HTR-8/SVneo (cell line): ENCODE data around the gene GPX6.
"Not testable (repeated sequence)": the region's sequence is repeated elsewhere in the genome, so short reads cannot be mapped to it uniquely, and the experiment has no call there.

Experiments used
- DNase-seq: peaks from one replicate; pipeline ENCODE4 v3.0.0; 2011; ENCODE audit warnings: low spot score, mixed read lengths; ENCODE audit not compliant: insufficient read length
- FAIRE-seq: peaks from 2 replicates; lab custom pipeline; 2011; peaks lifted over from hg19 to GRCh38; lab: Jason Lieb, UNC

GPX6 gene, protein sequence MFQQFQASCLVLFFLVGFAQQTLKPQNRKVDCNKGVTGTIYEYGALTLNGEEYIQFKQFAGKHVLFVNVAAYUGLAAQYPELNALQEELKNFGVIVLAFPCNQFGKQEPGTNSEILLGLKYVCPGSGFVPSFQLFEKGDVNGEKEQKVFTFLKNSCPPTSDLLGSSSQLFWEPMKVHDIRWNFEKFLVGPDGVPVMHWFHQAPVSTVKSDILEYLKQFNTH

DNA sequence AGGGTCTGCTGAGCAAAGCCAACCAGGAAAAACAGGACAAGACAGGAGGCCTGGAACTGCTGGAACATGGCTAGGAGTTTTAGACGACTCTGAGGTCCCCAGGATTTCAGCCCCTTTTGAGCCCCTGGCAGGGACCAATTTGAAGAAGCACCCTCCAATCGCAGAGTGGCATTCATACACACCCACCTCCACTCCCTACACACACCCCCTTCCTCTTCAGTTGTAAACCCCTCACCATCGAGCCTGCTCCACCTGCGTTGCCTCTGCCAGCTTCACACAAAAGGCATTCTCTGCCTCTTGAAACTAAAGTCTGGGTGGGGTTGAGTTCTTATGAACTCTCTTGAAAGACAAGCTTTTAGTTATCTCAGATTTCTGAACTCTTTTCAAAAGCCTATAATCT lies at the start of gene GPX6:
TSS of gene GPX6 (minus strand) at position 118 of the 400 bp plus-strand sequence. CDS start at position 68, 50 bp downstream.
- FAIRE-seq = no peak

DNA sequence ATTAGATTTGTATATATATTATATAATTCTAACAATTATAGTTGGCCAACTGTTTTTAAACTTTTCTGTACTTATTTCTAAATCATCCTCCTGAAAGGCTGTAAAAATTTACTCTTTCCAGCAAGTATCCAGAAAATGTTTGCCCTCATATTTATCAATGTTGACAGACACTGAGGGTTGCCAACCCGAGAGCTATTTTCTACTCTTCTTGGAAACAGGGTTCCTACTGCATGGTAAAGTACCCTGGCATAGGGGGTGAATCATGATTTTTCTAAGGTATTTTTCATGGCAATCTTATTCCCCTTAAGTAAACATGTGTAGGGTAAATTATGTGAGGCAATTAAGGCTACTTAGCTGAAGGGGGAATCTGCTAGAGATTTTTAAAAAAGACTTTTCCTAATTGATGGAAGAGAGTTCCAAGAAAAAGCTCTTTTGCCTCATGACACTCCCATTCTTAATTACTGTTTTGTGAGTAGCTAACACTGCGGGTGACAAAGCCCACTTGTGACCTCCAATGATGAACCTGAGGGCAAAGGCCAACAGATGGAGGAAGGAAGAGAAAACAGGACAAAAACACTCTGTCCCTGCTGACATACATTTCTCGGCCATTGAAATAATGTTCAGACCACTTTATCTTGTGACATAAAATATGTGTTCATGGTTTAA lies 48.0 kb upstream of the GPX6 start:
- FAIRE-seq = no peak
- DNase-seq = no peak

More for the DNA sequence above, at the start of gene GPX6:
- no peak for DNase-seq

DNA sequence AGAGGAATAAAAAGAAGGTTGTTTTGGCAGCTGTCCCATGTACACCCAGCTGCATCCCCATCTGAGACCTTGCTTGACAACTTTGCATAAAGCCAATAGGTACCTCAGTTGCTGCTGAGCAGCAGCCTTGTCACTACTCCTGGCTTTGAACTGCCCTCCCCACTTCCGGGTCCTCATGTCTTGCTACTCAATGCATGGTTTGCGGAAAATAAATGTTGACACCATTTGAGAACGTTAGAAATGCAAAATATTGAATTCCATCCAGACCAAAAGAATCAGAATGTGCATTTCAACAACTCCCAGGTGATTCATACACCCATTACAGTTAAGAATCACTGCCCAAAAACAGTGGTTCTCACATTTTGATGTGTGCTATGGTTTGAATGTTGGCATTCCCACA lies 43.0 kb upstream of the GPX6 start:
- FAIRE-seq (no peak), DNase-seq (no peak)

DNA sequence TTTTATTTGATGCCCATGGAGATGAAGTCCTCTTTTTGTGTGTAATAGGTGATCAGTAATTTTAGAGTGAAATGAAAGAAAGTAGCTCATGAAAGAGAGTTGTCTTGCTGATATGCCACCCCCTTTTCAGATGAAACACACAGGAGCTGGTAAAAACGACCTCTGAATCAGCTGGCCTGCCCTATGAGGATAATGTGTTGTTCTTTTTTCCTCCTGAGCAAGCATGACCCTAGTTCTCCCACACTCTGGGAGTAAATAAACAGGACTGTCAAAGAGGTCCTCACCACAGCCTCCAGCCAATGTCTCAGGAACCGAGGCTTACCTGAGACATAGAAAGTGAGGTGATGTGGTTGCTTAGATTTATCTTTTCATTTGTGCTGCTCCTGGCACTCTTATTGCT lies 39.5 kb upstream of the GPX6 start:
- DNase-seq (no peak), FAIRE-seq (no peak)

DNA sequence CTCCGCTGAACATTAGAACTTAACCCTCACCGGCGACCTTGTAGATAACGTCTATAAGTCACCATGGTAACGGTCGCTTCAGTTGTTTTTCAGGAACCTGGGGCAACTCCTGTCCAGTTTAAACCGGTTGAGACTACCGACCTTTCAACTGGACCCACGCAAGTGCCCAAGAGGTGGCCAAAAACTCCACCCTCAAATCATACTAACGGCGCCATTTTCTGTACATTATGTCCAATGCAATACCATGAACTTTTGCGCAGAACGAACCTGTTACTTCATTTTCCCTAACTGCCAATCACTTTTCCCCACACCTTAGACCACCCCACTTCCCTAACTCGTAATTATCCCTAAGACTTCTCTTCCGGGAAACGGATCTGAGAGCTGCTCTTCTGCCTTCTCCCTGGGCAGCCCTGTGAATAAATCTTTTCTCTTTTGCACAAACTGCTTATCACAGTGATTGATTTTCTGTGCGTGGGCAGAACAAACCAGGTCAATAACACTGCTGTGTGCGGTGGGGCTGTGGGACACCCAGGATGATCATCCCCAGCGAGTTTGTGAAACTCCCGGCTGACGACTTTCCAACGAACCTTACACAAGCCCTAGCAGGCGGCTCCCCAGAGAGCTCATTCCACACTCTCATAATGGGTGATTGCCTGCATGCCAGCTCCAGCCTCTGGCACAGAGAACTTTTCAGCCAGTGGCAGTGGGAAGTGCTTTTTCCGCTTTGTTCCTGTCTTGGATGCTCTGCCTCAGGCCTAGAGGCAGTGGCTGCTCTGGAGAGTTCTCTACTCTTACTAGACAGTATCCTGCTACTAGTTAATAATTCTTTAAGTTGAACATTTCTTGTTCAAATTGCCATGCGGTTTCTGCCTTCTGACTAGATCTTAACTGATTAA lies 38.6 kb upstream of the GPX6 start:
- FAIRE-seq = no peak

DNA sequence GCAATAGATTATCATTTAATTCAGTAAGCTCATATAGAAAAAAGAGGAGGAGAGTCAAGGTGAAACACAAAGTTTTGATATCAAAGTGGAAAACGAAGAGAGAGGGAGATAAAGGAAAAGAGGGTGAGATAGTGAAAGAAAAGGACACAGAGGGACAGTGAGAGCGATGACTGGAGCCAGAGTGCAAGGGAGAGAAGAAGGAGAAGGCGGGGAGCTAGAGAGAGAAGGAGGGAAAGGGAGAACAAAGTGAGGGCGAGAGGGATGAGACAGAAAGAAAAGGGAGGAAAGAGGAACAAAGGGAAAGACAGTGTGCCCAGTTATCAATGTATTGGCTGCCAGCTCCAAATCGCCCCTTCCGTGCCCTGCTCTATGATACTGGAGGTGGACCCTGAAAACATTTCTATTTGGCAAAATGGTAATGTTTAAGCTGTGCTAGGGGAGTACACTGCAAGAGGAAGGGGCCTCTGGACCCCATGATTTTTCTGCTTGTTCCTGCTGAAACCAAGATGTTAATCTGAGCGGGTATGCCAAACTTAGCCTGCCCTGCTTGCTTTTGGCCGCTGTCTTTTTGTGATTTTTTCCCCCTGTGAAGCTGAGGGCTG lies 37.9 kb upstream of the GPX6 start:
- DNase-seq (no peak), FAIRE-seq (no peak)

More for the DNA sequence above, 38.6 kb upstream of the GPX6 start:
- no peak for DNase-seq

DNA sequence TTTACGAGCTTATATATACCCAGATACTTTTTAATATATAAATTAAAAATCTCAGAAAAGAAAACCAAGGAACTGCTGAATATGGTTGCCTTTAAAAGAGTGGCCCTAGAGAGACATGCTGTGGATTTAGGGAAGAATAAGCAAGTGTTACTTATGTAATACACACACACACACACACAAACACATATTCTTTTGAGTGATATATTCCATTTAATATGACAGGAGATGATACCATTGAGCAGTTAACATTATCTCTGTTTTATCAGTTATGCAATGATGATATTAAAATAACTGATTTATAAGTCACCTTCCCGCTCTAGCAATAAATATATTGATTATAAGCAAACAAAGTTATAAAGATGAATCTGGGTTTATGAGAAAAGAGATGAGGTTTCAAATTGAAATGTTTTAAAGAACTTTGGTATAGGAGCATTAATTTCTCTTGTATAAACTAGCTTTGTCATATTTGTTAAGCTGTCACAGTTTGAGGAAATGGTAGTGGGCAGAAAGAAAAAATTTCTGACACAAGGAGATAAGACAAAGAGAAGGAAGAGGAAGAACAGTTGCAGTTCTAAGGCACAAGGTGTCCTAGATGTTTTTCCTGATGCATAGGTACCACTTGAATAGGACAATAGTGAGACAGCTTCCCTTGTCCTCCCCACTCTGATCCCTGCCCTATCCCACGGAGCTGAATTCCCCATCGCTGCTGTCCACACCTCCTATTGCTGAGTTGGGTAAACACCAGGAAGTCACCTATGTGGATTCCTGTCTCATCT lies 36.5 kb upstream of the GPX6 start:
- DNase-seq = no peak
- no peak for FAIRE-seq

DNA sequence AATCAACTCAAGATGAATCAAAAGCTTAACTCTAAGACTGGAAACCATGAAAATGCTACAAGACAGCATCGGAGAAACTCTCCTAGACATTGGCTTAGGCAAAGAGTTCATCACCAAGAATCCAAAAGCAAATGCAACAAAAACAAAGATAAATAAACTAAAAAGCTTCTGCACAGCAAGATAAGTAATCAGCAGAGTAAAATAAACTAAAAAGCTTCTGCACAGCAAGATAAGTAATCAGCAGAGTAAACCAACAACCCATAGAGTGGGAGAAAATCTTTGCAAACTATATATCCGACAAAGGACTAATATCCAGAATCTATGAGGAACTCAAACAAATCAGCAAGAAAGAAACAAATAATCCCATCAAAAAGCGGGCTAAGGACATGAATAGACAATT lies 31.4 kb upstream of the GPX6 start:
- not testable (repeated sequence) for FAIRE-seq

DNA sequence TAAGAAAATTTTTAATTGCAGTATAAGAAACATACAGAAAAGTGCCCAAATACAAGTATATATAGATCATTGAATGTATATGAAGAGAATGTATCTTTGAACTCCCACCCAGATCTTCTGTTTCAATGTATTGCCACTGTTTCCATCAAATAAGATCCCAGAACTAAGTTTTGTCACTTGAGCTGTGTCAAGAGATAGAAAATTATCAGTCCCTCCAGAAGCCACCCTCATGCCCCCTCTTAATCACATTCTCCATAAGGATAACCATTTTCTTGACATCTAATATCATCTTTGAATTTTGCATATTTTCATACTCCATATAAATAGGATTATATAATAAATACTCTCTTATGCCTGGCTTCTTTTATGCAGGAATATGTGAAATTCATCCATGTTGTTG lies 30.4 kb upstream of the GPX6 start:
- FAIRE-seq = no peak

More for the DNA sequence above, 31.4 kb upstream of the GPX6 start:
- DNase-seq = not testable (repeated sequence)

DNA sequence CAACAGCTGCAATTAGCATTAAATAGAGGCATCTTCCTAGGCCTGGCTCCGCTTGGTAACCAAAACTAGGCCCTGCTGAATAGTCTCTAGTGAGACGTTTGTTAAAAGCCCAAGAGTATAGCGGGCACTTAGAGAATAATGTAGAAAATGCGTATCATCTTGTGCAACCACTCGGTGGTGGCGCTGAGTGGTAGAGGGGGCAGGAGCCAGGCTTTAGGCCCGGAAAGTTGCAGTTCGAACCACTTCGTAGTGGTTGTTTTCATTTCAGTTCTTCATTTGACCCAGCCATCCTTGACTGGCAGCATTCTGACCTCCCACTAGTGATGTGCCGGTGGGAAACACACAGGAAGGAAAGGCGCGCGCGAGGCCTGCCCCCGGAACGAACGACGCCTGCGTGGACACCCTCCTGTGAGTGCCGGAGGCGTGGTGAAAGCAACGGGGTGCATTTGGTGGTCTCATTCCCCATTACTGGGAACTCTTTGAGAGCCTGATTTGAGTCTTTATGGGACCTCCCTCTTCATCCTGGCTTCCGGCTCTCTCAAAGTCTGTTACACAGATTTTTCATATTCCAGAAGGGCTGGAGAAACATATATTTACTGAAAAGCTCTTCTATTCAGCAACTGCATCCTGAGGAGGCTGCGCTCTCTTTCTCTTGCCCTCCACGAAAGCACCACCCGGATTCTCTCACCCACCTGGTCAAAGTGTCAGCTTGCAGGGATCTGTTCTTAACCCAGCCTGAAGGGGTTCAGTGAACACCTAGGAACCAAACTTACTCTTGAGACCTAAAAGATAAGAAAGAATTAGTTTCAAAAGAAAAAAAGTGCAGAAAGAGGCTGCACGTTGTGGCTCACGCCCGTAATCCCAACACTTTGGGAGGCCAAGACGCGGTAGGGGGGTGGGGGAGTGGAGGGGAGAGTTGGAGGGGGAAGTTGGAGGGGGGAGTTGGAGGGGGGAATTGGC lies 28.3 kb upstream of the GPX6 start:
- DNase-seq (no peak), FAIRE-seq (no peak)

More for the DNA sequence above, 30.4 kb upstream of the GPX6 start:
- DNase-seq = no peak

DNA sequence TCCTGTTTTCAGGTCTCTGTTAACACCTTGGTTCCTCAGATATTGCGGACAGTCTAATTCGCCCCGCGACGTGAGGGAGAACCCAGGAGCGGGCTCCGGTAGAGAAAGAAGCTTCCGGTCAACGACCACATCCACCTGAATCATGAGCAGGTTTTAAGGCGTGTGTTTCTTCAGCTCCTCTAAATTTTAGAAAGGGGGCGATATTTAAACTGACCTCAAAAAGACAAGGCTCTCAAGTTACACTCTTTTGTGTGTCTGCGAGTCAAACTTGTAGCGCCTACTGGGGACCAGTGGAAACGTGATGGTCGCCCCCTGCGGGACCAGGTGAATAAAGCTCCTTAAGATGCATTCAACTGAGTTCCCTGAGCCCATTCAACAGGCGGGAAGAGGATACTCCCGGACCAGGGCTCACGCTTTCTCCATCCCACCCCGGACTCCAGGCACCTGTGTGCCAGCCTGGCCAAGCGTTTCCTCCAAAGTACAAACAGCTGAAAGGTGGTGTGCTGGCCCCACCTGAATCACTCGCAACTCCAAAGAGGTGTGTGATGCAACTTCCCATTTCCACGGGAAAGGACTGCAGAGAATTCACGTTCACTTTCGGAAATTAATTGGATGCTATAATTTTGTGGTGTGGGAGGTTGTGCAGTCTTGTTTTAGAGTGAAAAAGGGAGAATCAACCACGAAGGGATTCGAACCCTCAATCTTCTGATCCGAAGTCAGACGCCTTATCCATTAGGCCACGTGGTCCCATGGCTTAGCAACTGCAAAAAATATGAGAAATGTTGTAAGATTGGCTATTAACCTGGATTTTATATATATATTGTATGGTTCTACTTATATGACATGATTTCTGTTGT lies 27.1 kb upstream of the GPX6 start:
- DNase-seq = peak; percentile 80
- FAIRE-seq = no peak

DNA sequence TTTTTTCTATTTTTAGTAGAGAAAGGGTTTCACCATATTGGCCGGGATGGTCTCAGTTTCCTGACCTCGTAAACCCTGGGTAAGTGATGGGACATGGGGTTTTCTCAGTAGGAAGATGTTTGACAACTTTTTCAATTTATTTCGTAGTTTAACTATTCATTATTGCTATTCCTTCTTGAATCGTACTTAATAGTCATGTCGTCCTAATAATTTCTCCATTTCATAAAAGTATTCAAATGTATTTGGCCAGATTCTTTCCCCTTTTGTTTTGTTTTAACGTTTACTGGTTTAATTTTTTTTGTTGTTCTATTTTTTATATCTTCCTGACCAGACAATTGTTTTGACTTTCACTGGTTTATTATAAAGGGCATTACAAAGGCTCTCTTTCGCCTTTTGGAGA lies 26.4 kb upstream of the GPX6 start:
- DNase-seq (no peak), FAIRE-seq (no peak)

DNA sequence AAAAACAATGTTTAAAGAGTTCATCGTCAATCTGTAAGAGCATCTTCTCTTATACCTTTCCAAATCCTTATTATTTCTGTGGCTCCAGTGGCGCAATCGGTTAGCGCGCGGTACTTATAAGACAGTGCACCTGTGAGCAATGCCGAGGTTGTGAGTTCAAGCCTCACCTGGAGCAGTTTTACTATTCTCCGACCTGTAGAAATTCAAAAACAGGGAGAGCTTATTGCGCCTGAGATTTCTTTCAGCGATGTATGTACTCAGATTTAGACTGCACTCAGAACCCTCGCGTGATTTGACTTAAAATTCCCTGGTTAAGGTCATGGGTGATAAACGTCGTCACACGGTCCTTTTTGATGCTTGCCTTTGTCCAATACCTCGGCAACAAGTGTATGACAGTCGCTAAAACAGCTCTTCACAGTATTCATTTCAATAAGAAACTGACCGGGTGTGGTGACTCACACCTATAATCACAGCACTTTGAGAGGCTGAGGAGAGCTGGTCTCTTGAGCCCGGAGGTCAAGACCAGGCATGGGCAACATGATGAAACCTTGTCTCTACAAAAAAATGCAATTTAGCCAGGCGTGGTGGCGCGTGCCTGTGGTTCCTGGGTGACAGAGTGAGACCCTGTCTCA lies 22.0 kb upstream of the GPX6 start:
- DNase-seq = peak; percentile 12
- FAIRE-seq = no peak

DNA sequence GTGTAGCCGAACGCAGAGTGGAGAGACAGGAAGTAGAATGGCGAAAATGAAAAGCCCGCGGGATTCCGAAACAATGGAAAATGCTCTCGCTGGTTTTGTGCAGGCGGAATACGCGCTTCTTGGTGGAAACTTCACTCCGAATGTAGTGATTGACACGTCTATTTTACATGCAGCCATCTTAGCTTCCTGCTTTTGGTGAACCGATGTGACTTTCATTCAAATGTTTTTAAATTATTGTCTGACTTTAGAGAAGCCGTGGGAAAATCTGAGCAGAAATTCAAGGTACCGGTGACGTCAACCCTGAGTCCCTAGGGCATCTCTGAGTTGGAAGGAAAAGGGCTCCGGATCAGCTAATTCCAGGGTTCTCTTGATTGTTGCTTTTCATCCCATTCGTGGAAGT lies 21.5 kb upstream of the GPX6 start:
- FAIRE-seq = no peak
- no peak for DNase-seq

DNA sequence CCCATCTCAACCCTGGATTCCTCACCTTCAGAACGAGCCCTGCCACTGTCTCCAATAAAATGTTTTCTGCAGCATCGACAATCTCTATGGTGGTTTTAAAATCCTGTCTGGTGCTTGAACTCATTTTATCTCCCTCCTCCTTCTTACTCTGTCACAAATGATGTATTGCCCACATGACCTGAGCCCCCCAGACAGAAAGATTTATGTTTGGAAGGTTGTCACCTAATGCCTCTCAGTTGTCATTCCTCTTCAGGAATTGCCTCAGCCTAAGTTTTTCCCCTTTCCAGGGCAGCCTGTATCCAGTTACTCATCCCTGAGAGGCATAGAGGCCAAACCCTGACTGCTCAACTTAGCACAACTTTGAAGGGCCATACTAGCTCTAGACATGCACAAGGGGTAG lies 19.3 kb upstream of the GPX6 start:
- DNase-seq = no peak
- FAIRE-seq = no peak

DNA sequence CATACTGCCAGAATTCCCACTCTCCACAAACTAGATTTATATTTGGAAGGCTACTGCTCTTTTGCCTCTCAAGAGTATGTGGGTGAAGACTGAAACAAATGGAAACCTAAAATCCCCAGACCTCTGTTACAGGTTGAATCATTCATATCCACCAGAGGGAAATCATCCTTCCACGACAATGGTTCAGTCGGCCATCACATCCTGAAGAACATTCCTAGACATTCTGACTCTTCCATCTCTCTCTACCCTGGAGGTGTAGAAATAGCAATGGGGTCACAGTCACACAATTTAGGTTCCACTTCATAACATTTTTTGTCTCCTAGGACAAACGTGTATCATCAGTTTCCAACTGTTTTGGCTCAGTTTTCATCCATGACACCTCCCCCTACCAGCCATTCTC lies 18.7 kb upstream of the GPX6 start:
- no peak for FAIRE-seq

DNA sequence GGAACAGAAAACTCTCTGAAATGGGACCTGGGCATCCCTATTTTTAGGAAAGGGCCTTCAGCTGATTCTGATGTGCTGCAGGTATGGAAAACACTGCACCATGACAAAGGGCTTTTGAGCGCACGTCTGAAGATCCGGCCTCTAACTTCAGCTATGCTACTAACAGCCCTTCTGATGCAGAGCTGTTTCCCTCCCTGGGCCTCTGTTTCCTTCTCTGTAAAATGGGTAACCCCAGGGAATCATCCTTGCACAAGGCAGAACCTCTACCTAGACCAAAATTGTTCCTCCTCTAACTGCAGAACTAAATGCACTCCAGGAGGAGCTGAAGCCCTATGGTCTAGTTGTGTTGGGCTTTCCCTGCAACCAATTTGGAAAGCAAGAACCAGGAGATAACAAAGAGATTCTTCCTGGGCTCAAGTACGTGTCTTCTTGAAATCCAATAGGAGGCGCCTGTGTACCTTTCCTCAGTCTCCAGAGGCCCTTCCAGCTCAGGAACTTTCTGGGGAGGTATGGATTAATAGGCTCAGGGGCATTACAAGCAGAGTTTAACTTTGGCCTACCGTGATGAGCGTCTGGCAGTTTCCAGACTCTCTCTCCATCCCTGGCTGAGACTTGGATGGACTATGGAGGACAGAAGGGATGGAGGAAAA lies 16.0 kb upstream of the GPX6 start:
- DNase-seq = no peak
- no peak for FAIRE-seq

More for the DNA sequence above, 18.7 kb upstream of the GPX6 start:
- DNase-seq = no peak
